Stimulated activated CD4-positive, alpha-beta T cell treated with anti-CD3 and anti-CD28 coated beads, Interleukin-2, amount 100 ng/mL, for 48 hours (primary cell): ENCODE measurements around the gene TJAP1.
"Not testable (repeated sequence)": the region's sequence is repeated elsewhere in the genome, so short reads cannot be mapped to it uniquely, and the experiment has no call there.

ENCODE experiments used
- DNase-seq, 2 donors: peaks; one replicate each; pipeline ENCODE4 v3.0.0-alpha.2; 2020

The TJAP1 gene

DNA sequence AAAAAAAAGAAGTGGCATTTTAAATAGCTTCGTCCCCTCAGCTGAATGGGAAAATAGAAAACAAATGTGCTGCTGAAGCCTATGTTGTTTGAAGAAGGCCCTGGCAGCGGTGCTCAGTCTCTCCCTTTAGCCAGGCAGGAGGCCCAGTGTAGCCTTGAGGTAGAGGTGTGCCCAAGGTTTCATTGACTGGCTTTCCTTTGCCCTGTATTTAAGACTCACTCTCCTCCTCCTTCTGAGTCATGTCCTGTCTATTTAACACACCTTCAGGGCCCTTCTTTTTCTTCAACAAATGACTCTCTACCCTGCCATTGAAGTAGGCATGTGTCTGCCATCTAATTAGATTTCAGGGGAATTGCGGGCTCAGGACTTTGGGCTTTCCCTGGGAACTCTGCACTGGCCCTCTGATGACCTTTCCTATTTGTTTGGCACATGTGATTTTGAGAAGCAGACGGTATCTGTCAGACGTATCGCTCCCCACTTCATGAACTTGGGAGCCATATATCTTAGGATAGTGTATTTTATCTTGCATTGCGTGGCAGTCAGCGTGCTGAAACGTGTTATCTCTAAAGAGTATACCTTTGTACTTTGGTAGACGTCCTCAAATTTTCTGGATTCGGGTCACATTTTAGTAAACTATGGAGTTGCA lies 4.3 kb downstream of the TJAP1 start:
- no peak for DNase-seq

DNA sequence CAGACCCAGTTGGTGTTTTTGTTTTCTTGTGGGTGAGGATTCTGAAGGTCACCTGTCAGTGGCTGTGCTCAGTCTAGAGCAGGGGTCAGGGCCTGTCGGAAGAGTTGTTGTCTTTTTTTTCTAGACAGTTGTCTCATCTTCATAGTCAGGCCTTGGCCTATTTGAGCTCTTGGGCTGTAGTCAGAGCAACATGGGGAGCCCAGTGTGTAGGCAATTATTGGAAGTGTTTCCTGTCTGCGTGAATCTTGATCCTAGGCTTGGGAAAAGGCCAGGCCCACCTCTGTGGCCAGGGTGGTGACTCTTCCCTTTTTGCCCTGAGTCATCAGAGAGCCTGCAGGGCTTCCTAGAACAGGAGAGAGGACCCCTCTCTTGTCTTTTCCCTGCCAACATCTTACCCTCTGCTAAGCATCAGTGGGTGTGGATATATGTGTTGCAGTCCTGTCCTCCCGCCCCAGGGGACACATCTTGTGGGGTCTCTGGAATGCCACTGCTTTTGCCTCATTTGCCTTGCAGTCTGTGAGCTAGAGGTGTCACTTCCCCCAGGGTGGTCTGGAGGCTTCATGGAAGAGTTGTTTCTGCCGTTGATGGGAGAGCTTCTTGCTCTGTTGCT lies 11.4 kb downstream of the TJAP1 start:
- no peak for DNase-seq

DNA sequence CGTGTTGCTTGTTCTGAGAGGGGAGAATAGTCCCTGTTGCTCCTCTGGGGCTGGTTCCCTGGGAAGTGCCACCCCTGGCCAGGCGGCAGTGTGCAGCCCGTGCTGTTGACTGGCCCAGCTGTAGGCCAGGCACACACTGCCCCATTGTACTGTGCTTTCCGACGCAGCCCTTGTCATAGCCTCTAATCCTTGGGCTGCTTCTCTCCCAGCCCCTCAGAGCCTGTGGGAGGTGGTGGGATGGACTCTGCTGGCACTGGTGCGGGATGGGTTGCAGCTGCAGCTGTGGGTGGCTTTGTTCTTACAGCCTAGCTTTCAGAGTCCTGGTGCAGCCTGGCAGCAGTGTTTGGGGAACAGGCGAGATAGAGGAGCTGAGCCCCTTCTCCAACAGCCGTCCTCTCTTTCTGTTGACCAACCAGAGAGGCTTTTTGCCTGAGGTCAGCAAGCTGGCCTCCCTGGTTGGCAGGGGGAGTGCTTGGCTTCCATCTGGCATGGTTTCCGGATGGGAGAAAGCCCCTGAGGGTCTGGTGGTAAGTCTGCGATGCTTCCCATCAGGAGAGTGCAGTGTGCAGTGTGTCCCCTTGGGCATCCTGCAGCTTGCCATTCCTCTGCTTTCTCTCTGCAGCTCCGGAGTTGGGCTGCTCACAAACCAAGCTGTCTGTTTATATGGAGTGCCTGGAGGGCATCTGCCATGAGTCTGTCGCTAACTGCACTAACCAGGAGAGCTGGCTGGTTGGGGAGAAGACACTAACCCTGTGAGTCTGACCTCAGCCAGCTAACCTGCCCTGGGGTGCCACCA lies 12.1 kb downstream of the TJAP1 start:
- DNase-seq, result no peak

DNA sequence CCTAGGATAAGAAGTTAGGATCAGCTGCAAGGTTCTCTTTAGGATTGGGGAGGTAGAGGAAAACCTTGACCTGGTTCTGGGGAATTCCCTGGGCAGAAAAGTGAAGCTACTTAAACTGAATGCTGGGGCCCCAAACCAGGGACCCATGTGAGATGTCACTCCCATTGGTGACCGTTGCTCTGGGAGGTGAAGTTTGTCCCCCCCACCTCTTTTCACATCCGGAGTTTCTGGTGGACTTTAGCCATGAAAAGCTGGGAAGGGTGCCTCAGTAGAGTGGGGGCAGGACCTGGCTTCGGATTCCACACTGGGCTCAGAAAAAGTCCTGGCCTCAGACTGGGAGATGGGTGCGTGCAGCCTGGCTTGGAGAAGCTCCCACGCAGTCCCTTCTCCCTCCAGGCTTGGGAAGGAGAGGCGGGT lies 13.2 kb downstream of the TJAP1 start:
- DNase-seq, result no peak

DNA sequence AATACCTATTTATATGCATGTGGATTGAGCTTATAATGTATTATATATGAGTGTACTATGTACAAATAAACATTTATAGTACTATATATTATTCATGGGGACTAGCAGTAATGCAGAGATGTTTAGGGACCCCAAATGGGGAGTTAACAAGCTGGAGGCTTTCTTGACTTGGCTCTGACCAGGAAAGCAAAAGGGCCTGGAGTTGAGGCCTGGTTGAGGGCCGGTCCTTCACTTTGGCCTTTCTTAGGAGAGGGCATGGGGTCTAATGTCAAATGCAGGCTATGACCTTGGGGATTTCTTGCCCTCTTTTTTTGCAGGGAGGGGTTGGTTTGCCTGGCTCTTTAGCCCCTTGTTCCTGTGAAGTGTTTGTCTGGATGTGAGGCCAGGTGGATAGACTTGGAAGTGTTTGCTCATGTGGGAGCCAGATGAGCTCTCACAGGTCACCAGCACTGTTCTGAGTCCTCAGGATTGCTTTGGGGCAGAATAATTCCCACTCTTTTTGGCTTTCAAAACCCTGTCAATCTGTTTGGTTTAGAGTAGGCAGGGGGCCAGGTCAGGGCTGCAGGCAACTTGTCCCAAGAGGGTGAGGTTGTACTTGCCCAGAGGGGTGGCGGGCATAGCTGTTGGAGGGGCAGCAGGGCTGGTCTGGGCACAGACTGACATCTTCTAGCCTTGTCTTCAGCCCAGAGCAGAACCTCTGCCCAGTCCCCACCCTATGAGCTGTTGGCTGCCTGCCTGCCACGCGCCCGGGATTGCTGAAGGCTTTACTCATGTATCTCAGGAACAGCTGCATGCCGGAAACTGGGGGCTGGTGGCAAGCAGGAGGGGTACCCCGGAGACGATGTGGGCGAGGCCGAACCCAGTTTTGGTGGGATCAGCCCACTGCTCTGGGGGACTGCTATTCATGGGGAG lies 14.6 kb downstream of the TJAP1 start:
- DNase-seq, result no peak

DNA sequence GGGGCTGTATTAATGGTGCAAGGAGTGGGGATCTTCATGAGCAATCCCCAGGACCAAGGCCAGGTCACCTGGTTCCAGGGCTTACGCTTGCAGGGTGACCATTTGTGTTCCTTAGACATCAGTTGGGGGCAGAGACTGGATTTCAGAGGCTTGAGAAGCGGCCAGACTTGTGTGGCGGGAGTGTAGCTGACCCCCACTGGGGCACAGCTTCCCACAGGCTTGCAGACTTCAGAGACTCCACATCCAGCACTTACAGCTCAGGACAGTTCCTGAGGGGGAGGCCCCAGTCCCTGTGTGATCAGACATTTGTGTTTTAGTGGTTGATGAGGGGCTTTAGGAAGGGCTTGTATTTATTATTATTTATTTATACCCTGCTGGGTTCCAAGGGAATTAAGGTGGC lies 15.3 kb downstream of the TJAP1 start:
- no peak for DNase-seq

DNA sequence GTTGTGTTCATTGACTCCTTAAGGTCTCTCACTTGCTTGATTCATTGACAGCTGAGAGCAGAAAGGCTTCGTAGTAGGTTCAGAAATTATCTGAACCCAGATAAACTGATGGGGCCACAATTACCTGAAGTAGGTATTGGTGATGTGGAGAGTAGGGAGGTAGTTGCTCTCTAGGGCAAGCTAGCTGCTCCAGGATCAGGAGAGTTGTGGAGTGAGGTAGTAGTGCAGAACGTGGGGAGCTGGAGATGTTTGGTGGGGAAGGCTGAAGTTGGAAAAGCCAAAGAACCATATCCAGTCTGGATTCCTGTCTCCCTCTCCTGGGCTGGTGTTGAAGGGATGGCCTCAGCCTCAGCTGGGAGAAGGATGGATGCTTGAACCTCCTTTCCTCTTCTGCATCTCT lies 15.9 kb downstream of the TJAP1 start:
- DNase-seq, result no peak

DNA sequence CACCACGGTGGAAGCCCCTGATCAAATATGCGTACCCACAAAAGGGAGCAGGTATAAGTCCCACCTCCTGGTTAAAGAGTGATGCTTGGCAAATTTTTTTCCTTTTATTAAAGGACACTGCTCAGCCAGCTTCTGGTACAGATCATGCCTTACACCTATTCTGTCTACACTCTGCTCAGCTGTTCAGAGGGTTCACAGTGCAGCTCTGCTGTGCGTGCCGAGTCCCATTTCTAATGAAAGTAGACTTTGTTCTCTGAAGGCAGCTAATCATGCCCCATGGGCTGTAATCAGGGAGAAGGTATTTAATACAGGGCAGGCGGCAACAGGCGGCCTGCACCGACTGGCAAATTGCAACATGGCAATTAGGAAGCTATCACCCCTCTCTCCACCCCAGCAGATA lies 16.5 kb downstream of the TJAP1 start:
- no peak for DNase-seq

DNA sequence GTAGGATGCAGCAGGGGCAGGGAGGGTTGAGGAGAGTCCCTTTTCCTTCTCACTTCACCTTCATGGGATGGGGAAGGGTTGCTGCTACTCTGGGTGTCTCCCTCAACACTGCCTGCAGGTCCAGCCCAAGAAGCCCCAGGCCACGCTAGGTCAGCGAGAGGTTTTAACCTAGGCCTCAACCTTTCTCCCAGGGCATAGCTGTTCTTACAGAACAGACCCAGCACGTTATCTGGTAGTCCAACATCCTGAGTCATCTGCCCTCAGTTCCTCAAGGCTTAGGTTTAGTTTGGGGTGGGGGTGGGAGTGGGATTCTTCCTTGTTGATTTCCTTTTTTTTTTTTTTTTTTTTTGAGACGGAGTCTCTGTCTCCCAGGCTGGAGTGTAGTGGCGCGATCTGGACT lies 17.0 kb downstream of the TJAP1 start:
- no peak for DNase-seq

DNA sequence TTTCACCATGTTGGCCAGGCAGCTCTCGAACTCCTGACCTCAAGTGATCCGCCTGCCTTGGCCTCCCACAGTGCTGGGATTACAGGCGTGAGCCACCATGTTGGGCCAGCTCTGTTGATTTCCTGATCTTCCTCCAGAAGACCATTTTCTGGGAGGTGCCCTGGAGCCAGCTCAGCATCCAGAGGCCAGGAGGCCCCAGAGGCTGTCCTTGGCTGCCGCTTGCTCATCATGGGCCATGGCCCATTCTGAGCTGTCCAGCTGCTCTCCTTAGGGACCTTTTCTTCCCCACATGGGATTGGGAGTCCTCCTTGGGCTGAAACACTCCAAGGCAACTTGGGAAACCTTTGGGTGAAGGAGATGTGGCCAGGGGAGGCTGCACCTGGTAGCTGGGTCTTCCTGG lies 17.4 kb downstream of the TJAP1 start:
- DNase-seq, result no peak

DNA sequence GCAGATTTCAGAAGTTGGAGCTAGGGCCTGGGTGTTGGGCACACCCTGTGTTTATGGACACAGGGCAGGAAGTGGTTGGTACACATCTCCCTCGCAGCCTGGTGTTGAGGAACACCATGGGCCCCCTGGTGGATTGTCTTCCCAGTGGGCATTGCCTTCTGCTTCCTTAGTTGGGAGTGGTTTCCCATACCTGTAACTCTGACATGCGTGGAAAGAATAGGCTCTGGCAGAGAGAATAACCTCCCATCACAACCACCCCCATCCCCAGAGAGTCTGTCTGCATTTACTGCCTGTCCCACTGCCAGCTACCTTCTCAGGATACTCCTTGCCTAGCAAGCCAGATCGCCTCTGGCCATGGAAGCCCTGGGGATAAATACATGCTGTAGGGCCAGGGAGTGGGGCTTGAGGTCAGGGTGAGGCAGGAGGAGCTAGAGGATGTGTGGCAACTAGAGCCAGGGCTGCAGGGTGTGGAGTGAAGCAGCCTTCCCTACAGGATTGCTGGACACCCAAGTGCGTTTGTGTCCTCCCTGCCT lies 18.1 kb downstream of the TJAP1 start:
- no peak for DNase-seq

DNA sequence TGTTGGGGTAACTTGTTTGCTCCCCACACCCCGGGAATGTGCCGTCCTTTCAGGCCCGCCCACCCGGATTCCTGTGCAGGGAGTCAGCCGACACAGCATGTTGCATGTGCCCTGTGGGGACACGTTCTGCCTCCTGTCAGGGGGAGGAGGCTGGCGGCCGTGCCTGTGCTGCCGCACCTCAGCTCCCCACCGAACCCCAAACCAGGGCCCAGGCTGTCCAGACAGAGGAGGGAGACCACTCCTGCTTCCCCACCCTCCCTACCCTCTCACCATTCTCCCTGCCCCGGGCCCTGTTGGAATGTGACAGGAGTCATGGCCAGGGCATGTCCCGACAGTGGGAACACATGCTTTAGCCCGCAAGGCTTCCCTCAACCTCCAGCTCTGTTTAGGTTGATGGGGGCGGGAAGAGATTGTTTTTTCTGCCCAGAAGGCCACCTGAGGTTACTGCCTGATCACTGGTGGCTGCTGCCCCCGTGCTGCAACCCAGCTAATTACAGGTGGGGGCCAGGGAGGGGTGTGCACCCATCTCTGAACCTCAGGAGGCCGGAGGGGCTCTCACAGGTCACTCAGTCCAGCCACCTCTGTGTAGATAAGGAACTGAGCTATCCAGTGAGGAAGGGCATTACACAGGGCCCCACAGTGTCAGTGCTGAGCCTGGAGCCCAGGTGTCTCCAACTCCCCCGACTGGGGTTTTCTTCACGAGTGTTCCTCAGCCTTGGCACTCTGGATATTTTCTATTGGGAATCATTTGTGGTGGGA lies 19.2 kb downstream of the TJAP1 start:
- DNase-seq, result no peak

DNA sequence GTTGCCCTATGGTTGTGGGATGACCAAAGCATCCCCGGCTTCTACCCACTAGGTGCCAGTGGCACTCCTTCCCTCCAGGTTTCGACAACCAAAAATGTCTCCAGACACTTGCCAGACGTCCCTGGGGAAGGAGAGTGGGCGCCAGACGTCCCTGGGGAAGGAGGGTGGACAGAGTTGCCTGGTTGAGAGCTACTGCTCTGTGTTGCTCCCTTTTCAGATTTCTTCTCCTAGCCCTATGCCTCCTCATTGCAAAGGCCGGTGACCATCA lies 19.7 kb downstream of the TJAP1 start:
- DNase-seq, result no peak

DNA sequence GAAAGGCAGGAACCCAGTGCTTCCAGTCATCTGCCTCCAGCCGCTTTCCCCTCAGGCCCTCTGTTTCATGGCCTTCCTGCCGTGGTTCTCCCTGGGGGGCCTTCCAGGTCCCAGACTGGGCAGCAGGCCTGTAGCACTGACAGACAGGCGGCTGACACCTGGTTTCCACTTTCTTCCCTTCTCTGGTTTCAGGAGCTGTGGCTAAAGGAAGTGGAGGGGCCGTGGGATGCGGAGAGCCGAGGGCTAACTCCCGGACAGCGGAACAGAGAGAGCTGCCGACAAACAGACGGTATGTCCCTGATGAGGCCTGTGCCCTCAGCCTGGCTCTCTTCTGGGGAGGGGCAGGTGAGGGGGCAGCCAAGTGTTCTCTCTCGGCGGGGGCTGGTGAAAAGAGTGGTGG lies 20.3 kb downstream of the TJAP1 start:
- DNase-seq, result no peak

DNA sequence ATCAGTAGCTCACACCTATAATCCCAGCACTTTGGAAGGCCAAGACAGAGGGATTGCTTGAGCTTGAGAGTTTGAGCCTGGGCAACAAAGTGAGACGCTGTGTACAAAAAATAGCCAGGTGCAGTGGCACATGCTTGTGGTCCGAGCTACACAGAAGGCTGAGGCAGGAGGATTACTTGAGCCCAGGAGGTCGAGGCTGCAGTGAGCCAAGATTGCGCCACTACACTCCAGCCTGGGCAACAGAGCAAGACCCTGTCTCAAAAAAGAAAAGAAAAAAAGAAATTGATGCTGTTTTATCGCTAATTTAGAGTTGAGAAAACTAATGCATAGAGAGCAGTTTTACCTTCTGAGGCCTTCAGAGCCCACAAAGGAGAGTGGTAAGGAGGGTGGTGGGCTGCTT lies 20.9 kb downstream of the TJAP1 start:
- DNase-seq, result not testable (repeated sequence)

DNA sequence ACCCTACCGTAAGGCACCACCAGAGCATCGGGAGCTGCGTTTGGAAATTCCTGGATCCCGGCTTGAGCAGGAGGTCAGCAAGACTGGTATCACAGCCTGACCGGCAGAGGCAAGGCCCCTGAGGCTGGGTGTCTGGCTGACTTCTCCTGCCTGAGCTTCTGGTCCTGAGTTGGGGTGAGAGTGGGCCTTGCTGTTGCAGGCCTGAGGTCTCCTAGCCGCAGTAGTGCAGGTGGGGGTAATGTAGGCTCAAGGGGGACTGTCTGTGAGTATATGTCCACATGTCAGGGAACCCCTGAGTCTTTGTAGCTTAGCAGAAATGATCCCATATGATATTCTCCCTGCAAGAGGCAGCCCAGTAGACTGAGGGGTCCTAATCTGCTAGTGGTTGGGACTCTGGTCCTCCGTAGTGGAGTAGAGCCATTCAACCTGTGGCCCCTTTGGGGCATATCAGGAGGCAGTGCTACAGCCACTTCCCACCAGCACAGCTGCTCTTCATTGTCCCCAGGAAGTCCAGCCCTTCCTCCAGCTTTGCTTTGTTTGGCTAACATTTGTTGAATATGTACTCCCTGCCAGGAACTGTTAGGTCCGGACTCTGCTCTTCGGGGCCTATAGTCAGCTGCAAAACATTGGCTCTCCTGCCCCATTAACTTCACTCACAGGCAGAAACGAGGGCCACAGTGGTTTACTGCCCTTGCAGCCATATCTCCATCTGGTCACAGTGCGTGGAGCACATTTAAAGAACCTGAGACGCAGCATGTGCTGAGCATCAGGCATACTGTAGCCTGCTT lies 21.9 kb downstream of the TJAP1 start:
- DNase-seq, result no peak

DNA sequence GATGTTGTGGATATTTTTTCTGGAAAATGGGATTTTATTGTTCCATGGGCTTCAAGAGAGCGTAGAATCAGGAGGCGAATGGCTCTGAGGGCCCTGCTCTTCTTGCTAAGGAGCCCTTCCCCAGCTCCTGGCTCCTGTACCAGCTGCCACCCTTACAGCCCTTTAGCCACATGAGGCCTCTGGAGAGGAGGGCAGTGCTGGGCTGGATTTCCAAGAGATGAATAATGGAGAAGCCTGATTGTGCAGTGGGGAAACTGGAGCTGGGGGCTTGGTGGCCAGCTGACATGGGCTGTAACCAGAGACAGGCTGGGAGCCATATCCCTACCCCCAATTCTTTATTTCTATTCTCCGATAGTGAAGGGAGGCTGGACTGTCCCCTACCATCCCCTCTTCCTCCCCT lies 23.6 kb downstream of the TJAP1 start:
- no peak for DNase-seq

DNA sequence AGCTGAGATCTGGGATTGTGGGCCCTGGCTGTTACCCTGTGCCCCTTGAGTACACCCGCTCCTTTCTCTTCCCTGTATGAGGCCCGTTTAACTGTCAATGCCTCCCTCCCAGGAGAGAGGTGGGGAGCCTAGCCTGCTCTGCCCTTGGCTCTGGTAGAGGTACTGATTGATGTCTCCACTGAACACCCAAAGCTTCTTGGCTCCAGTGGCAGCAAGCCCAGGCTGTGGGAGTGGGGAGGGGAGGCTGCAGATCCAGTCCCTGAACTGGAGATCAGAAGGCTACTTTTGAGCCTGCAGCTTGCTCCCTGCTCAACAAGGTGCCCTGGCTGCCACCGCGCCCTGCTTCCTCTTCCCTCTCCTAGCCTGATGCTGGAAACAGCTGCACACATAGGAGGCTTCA lies 25.3 kb downstream of the TJAP1 start:
- no peak for DNase-seq

DNA sequence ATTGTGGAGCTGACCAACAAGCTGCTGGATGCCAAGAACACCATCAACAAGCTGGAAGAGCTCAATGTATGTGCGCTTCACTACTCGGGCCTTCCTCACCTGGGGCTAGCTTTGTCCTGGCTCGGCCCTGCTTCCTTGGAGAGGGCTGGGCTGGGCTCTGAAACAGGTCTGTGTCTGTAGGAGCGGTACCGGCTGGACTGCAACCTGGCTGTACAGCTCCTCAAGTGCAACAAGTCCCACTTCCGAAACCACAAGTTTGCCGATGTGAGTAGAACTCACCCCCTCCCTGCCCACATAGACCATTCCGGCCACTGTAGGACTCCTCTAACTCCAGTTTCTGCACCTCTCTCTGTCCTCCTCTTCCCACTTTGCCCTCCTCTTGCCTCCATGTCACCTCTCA lies 26.1 kb downstream of the TJAP1 start:
- DNase-seq, result no peak

DNA sequence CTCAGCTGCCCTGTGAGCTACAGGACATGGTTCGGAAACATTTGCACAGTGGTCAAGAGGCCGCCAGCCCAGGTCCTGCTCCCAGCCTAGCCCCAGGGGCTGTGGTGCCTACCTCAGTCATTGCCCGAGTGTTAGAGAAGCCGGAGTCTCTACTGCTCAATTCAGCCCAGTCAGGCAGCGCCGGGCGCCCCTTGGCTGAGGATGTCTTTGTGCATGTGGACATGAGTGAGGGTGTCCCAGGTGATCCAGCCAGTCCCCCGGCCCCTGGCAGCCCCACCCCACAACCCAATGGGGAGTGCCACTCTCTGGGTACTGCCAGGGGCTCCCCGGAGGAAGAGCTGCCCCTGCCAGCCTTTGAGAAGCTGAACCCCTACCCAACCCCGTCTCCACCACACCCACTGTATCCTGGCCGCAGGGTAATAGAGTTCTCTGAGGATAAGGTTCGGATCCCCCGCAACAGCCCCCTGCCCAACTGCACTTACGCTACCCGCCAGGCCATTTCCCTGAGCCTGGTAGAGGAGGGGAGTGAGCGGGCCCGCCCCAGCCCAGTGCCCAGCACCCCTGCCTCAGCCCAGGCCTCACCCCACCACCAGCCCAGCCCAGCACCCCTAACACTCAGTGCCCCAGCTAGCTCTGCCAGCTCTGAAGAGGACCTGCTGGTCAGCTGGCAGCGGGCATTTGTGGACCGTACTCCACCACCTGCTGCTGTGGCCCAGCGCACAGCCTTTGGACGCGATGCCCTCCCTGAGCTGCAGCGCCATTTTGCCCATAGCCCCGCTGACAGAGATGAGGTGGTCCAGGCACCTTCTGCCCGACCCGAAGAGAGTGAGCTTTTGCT lies 27.6 kb downstream of the TJAP1 start:
- no peak for DNase-seq

DNA sequence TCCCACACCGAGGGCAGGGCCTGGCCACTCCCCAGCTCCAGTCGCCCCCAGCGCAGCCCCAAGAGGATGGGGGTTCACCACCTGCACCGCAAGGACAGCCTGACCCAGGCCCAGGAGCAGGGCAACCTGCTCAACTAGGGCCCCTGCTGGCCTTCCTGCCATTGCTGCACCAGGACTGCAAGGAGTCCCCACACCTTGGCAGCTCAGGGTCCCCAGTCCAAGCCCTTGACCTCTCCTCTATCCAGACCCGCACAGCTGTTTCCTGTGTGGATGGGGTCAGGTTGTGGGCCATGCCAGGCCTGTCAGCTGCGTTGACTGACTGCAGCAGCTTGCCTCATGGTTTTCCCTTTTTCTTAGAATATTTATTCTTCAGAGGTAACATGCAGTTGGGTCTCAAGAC lies 28.3 kb downstream of the TJAP1 start:
- no peak for DNase-seq
